Measurements from ENCODE around the gene HECTD1.

DNA sequence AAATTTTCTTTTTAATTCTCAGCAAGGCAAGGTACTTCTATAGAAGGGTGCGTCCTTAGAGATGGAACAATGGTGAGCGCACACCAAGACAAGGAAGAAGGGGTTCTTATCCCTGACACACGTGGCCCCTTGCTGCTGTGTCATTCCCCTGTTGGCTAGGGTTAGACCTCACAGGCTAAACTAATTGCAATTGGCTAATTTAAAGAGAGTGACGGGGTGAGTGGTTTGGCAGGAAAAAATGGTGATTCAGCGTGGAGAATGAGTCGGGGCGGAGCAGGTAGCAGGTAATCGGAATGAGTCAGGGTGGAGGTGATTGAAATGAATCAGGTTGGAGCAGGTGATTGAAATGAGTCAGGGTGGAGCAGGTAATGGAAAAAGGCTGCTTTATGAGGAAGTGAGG is 36.3 kb upstream of the HECTD1 start:
- TF ChIP-seq, protein P1, sequence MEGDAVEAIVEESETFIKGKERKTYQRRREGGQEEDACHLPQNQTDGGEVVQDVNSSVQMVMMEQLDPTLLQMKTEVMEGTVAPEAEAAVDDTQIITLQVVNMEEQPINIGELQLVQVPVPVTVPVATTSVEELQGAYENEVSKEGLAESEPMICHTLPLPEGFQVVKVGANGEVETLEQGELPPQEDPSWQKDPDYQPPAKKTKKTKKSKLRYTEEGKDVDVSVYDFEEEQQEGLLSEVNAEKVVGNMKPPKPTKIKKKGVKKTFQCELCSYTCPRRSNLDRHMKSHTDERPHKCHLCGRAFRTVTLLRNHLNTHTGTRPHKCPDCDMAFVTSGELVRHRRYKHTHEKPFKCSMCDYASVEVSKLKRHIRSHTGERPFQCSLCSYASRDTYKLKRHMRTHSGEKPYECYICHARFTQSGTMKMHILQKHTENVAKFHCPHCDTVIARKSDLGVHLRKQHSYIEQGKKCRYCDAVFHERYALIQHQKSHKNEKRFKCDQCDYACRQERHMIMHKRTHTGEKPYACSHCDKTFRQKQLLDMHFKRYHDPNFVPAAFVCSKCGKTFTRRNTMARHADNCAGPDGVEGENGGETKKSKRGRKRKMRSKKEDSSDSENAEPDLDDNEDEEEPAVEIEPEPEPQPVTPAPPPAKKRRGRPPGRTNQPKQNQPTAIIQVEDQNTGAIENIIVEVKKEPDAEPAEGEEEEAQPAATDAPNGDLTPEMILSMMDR (IDR thresholded peaks at IDR 0.05) = no peak
- TF ChIP-seq EP300 (IDR thresholded peaks at IDR 0.05) (no peak), POLR2A (IDR thresholded peaks at IDR 0.05; ENCODE audit: low read depth) (no peak), POLR2AphosphoS5 (IDR thresholded peaks at IDR 0.05) (no peak)
